HG02973 (cell line): ENCODE data around the gene ZNF764.
"Not testable (repeated sequence)": the region's sequence is repeated elsewhere in the genome, so short reads cannot be mapped to it uniquely, and the experiment has no call there.

ENCODE experiments used
- ATAC-seq: cut with Tn5 transposase; IDR thresholded peaks from one replicate; pipeline ENCODE4 v1.9.1; 2021; ENCODE audit warnings: moderate library complexity; ENCODE audit not compliant: unreplicated experiment

Gene ZNF764

DNA sequence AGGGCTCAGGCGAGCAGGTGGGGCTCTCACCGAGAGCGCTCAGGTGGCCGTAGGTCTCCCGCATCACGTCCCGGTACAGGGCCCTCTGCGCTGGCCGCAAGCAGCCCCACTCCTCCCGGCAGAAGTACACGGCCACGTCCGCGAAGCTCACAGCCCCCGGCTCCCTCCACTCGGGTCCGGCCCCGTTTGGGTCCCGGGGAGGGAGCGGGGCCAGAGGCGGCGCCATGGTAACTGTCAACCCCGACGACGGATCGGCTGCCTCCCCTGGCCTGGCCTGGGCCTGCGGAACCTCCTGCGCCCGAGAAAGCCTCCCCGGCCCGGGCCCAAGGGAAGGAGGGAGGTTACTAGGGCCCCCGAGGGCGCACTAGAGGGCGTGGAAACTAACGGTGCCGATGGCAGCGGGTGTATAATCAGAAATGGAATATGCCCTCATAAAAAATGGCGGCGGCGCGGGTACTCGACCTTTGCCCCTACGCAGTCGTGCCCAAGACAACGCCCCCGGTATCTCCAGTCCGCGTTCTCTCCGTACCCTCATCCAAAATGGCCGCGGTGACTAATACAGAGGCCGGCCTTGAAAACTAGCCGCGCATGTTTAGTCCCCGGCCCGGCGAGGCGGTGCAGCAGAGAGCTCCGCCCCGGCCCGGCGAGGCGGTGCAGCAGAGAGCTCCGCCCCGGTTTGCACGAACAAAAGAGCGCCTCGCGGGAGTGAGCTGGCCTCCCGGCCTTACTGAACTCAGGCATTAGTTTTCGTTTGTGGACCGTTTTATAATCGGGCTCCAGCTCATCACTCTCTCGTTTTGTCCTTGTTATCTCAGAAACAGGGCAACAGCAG, at the start of gene ZNF764:
TSS of gene ZNF764 (minus strand) at position 418 of the 832 bp plus-strand sequence. CDS start at position 226, 192 bp downstream.
- ATAC-seq = peak; percentile 80

DNA sequence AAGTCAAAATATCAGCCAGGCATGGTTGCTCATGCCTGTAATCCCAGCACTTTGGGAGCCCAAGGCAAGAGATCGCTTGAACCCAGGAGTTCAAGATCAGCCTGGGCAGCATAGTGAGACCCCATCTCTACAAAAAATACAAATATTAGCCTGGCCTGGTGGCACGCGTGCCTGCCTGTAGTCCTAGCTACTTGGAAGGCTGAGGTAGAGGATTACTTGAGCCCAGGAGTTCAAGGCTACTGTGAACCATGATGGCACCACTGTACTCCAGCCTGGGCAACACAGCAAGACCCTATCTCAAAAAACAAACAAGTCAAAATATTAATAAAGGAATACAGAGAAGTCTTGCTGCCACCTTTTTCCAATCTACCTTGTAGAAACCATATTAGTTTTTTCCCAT, 47.8 kb upstream of the ZNF764 start:
- ATAC-seq = no peak

- no peak for ATAC-seq
Measured at GRCh38 chr16:30605158-30605557, 47.0 kb upstream of the ZNF764 start.

GRCh38 chr16:30604316-30604947, 46.3 kb upstream of the ZNF764 start:
- no peak for ATAC-seq

DNA sequence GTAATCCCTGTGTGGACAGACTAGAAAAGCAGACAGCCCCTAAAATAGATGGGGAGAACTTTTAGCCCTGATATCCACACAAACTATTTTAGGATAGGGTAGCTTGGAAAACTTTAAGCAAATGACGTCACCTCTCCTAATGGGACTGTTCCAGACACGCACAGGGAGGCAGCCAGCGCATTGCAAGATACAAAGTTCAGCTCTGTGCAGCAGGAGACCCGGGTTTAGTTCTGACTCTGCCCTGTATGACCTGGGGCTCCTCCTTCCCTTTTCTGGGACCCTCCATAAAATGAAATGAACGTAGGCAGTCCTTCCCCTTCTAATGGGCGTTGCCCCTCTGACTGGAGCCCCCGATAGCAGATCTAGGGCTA, 45.8 kb upstream of the ZNF764 start:
- ATAC-seq = no peak

DNA sequence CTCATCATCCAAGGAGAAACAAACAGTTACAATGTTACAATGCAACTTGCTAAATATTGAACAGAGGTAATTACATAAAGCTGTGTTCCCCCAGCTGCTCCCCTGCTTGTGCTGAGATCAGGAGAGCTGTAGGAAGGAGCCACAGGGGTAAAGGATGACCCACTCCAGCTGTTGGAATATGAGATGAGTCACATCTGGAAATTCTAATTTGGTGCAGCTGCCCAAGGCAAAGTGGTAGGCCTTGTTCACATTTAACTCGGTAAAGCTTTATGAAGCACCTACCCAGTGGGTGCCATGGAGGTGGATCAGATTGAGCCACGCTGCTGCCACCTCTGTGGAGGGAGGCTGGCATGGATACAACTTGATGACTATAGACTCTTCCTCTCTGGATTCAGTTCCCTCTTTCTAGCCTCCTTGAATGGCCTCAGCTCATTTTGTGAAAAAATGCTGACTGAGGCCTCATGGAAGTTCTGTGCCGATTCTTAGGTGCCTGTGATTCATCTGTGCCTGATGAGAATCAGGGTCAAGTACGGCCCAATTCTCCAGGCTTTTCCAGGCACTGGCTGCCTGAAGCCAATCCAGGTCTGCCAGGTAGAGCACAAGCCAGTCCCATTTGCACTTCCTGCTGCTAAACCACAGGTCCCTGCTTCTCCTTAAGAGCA, 44.6 kb upstream of the ZNF764 start:
- no peak for ATAC-seq

DNA sequence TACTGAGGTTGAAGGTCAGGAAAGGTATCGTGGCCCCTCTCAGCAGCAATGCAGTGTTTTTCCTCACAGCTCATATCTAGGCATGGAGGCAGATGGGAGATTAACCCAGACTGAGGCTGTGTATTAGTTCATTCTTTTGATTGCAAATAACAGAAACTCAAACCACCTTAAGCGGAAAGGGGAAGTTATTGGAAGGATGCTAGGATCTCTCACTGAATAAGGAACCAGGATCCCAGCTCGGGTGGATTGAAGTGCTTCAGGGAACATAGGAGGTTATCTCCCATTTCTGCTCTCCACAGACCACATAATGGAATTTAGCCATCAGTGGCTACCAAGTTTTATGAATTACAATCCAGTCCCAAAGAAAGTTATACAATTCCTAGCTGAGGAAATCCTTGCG, 43.8 kb upstream of the ZNF764 start:
- ATAC-seq = no peak

GRCh38 chr16:30600929-30601328, 42.8 kb upstream of the ZNF764 start:
- no peak for ATAC-seq

- no peak for ATAC-seq
Measured at GRCh38 chr16:30600215-30600614, 42.0 kb upstream of the ZNF764 start.

DNA sequence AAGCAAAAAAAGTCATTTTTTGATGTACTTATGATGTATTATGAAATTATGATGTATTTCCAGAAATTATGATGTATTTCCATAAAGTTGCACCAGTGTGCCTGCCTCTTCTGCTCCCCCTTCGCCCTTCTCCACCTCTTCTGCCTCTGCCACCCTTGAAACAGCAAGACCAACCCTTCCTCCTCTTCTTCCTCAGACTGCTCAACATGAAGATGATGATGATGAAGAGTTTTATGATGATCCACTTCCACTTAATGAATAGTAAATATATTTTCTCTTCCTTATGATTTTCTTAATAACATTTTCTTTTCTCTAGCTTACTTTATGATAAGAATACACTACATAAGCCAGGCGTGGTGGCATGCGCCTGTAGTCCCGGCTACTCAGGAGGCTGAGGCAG, 34.7 kb upstream of the ZNF764 start:
- no peak for ATAC-seq

GRCh38 chr16:30590869-30591268, 32.7 kb upstream of the ZNF764 start:
- not testable (repeated sequence) for ATAC-seq

DNA sequence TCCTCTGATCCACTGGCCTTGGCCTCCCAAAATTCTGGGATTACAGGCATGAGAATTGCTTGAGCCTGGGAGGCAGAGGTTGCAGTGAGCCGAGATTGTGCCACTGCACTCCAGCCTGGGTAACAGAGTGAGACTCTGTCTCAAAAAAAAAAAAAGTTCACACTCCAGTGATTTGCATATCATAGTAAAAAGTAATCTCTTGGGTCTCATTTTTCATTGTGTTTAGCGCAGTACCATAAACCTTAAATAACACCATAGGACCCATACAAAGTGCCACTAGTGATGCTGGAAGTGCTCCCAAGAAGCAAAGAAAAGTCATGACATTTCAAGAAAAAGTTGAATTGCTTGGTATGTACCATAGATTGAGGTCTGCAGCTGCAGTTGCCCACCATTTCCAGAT, 31.4 kb upstream of the ZNF764 start:
- not testable (repeated sequence) for ATAC-seq

DNA sequence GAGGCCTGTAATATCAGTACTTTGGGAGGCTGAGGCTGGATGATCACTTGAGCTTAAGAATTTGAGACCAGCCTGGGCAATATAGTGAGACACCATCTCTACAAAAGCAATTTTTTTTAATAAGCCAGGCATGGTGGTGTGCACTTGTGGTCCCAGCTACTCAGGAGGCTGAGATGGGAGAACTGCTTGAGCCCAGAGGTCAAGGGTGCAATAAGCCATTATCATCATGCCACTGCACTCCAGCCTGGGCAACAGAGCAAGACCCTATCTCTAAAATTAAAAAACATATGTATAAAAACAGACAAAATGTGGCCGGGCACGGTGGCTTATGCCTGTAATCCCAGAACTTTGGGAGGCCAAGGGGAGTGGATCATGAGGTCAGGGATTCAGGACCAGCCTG, 30.5 kb upstream of the ZNF764 start:
- ATAC-seq = no peak

GRCh38 chr16:30585400-30586191, 27.4 kb upstream of the ZNF764 start, which contains the start of gene ZNF785:
ZNF785 (minus strand) TSS chr16:30585697; CDS start chr16:30585611, 86 bp downstream.
- ATAC-seq = peak; percentile 84

DNA sequence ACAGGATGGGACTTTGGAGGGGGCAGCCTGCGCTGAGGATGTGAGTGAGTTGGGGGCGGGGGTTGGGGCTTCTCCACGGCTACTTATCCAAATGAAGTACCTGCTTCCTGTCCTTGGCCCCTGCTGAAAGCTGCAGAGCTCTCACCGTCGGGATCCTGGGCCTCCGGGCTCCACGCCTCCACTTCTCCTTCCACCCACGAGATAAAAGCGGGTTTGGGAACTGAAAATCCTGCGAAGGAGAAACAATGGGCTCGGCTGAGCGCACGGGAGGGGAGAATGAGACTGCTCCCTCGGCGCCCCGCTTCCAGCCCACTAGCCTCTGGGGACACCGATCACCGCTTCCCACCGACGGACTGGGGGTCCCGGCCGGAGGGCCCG, 26.8 kb upstream of the ZNF764 start:
- ATAC-seq = peak; percentile 29

DNA sequence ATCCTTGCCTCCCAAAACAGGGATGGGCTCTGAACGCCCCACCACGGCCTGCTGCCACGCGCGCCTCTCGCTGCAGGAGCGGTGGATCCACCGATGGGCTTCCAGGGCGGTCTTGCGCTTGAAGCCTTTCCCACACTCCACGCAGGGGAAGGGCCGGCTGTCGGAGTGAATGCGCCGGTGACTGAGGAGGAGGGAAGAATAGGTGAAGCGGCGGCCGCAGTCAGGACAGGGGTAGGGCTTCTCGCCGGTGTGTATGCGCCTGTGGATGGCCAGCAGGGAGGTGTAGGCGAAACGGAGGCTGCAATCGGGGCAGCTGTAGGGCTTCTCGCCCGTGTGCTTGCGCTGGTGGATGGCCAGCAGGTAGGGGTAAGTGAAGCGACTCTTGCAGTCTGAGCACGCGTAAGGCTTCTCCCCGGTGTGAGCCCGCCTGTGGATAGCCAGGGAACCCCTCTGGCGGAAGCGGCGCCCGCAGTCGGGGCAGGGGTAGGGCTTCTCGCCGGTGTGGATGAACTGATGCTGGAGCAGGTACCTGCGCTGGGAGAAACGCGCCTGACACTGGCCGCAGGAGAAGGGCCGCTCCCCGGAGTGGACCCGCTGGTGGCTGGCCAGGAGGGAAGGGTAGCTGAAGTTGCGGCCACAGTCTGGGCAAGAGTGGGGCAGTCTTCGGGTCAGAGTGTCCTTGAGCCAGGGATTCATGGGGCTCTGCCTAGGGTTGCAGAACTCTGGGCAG, 24.6 kb upstream of the ZNF764 start:
- no peak for ATAC-seq

DNA sequence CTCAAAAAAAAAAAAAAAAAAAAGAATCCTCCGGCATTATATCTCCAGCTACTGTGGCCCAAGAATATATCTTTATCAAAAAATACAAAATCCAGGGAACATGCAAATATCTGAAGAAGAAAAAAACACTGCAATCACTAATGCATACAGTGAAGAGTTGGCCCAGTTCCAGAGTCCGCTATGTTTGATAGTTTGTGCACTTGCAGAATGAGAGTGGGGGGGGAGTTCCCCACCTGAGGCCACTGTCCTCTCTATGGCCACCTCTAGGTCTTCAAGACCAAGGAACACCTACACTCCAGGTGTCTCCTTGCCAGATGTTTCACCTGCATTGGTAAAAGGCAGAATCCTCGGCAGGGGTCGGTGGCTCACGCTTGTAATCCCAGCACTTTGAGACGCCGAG, 23.3 kb upstream of the ZNF764 start:
- ATAC-seq = no peak

- ATAC-seq = no peak
Measured at GRCh38 chr16:30574678-30575077, 16.5 kb upstream of the ZNF764 start.

DNA sequence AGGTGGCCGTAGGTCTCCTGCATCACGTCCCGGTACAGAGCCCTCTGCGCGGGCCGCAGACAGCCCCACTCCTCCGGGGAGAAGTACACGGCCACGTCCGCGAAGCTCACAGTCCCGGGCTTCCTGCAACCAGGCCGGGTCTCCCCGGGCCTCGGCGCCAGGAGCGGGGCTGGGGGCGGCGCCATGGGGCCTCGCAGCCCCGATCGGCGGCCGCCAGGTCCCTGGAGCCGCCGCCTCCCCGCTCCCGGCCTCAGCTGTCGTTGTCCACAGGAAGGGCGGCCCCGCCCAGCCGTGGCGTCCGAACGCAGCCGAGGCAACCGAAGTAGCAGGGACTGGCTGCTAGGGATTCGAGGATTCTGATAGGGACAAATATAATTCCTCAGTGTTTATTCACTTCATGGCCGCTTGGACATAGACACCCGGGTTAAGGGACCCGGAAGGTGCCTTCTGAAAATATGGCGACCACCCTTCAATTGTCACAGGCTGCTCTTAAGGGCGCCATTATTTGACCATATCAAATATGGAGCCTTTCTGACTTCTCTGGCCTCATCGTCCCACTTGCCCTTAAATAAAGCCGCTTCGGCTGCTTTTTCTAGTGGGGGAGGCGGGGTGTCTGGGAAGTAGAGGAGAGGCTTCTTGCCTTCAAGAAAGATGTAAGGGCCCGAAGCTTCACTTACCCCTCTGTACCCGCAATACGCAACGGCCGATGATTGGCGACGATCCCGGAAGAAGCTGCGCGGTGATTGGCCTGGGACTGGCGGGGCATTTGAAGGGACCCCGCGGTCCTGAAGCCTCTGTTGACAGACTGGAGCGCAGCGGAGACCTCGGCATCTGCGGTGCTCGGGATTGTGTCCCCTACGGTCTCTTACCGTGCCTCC, 13.5 kb upstream of the ZNF764 start, which contains the start of gene ZNF688:
TSS of gene ZNF688 (minus strand) at position 270 of the 878 bp plus-strand sequence. CDS start at position 185, 85 bp downstream.
- peak; percentile 68 for ATAC-seq
